Adrenal gland (tissue), 12 donors: ENCODE measurements around the gene ESRRB. TPM values are rescaled to one million over a fixed set of nuclear protein-coding genes. Genes with fewer than 3 reads are reported as not detected.

Source experiments
- DNase-seq, 7 donors: peaks; one replicate each; pipeline ENCODE4 v3.0.0-alpha.2; 2019 to 2020
- H3K27ac ChIP-seq, 5 donors: fragments of 200-600 bp; sonication (generic) in 4 of 5; 1 replicate in 3 of 5; 2 replicates in 2 of 5; pipeline versions ENCODE4 v1.5.1 to v1.8.0; 2016 to 2020; ENCODE audit warnings: mild to moderate bottlenecking in 1 of 5
- H3K27me3 ChIP-seq: fragments of 200-600 bp; 2 replicates; pipeline ENCODE4 v1.8.0; 2021
- H3K36me3 ChIP-seq, 2 donors: fragments of 200-600 bp; replicated peaks in 1 of 2; 1 replicate in 1 of 2; 2 replicates in 1 of 2; pipeline versions ENCODE4 v1.5.1 to v1.8.0; 2018 to 2022
- H3K4me1 ChIP-seq, 2 donors: fragments of 200-600 bp; replicated peaks in 1 of 2; 1 replicate in 1 of 2; 2 replicates in 1 of 2; pipeline versions ENCODE4 v1.5.1 to v1.8.0; 2018 to 2021
- H3K4me3 ChIP-seq, 4 donors: fragments of 200-600 bp; sonication (generic) in 3 of 4; one replicate each; pipeline ENCODE4 v1.5.1; 2016 to 2018
- H3K9me3 ChIP-seq, 3 donors: fragments of 200-600 bp; sonication (generic) in 1 of 3; replicated peaks in 1 of 3; 1 replicate in 2 of 3; 2 replicates in 1 of 3; pipeline versions ENCODE4 v1.5.1 to v1.8.0; 2016 to 2021
- POLR2A ChIP-seq, 2 donors: fragments of 450-650 bp; IDR thresholded peaks; one replicate each; pipeline ENCODE4 v1.6.1; 2017; ENCODE audit warnings: antibody characterized with exemption in 2 of 2, mild to moderate bottlenecking in 2 of 2, moderate library complexity in 1 of 2
- WGBS, 4 donors: extraction: QIAGEN DNeasy Blood & Tissue Kit in 2 of 4; methylation state at CpG; one replicate each; pipeline versions ENCODE4 v1.1.5 to v1.1.7; 2013 to 2017; 5-methylcytosine and 5-hydroxymethylcytosine counted together
- intact Hi-C, 2 donors: fragments of 100-400 bp; cut with DNase I; formaldehyde crosslinking; loops; one replicate each; pipeline versions ENCODE4 v1.14.1 to v1.15.0; 2022 to 2023
- polyA plus RNA-seq, 3 donors: library from polyadenylated mRNA; stranded (reverse); fragments of 200-250 nt in 2 of 3; fragments of 350-450 nt in 1 of 3; fragmentation: Illumina TruSeq in 1 of 3; extraction: RNeasy Lipid Tissue Mini Kit (QIAGEN cat#74804) in 1 of 3; gene quantifications; one replicate each; pipeline ENCODE4 v1.2.3, GENCODE V29; 2013 to 2014
- total RNA-seq, 9 donors: library from RNA; depleted of rRNA in 4 of 9; stranded (reverse); fragments of >200 nt in 4 of 9; fragments of 120-200 nt in 1 of 9; fragmentation: NEBNext Ultra II Directional in 1 of 9; extraction: Animal tissue kit (Norgen Biotek cat#: 25700) in 1 of 9; gene quantifications; one replicate each; pipeline versions ENCODE4 v1.1.0 to v1.2.4, GENCODE V29; 2013 to 2023
- TF ChIP-seq, protein P1 (sequence below), 6 experiments: fragments of 450-650 bp in 4 of 6; fragments of 200-600 bp in 2 of 6; sonication (generic) in 1 of 6; IDR thresholded peaks; 1 replicate in 5 of 6; 2 replicates in 1 of 6; pipeline versions ENCODE4 v1.5.1 to v1.8.0; 2016 to 2021; ENCODE audit warnings: antibody characterized with exemption in 6 of 6, mild to moderate bottlenecking in 2 of 6, moderate library complexity in 1 of 6
- donor health status: healthy with polysubstance abuse.
- donor health status: Bipolar disorder and iron deficiency.
- donor health status: DM: yes; HTN: yes; CAD: no.
- donor health status: DM: no; HTN: no; CAD: no.
- donor health status: DM: no; HTN: no; CAD: no.
- donor health status: DM: yes; HTN: yes; CAD: no.

ESRRB gene
- total and polyA plus RNA-seq, 12 donors, result 0.06 to 0.55 (median 0.23) TPM; not detected in 5

DNA sequence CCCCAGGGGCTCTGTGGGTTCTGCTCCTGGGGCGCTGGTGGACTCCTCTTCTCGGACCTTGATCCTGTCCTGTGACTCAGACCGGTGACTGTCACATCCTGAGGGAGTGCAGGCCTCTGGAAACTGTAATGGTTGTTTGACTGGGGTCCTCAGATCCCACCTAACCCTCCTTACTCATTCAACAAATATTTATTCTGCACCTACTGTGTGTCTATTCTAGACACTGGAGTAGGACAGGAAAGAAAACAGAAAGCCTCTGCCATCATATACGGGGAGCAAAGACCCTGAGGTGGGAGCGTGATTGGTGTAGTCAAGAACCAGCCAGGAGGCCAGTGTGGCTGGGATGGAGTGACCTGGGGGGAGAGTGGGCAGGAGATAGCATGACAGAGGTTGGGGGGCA is 47.6 kb downstream of the ESRRB start:
- peaks cover 6% of the 10 kb centered on the region for H3K27me3 ChIP-seq
- no peak overlapping the region for H3K27ac ChIP-seq
- no peaks in the 10 kb centered on the region for H3K36me3 ChIP-seq
- WGBS, 4 donors, result 76 to 95% (median 89%) methylated on average over 2 to 5 of the region's 5 CpGs
- no peaks in the 10 kb centered on the region for H3K4me1 ChIP-seq
- intact Hi-C loops, result no loop called here
- DNase-seq, result no peak
- TF ChIP-seq, protein P1, sequence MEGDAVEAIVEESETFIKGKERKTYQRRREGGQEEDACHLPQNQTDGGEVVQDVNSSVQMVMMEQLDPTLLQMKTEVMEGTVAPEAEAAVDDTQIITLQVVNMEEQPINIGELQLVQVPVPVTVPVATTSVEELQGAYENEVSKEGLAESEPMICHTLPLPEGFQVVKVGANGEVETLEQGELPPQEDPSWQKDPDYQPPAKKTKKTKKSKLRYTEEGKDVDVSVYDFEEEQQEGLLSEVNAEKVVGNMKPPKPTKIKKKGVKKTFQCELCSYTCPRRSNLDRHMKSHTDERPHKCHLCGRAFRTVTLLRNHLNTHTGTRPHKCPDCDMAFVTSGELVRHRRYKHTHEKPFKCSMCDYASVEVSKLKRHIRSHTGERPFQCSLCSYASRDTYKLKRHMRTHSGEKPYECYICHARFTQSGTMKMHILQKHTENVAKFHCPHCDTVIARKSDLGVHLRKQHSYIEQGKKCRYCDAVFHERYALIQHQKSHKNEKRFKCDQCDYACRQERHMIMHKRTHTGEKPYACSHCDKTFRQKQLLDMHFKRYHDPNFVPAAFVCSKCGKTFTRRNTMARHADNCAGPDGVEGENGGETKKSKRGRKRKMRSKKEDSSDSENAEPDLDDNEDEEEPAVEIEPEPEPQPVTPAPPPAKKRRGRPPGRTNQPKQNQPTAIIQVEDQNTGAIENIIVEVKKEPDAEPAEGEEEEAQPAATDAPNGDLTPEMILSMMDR (IDR thresholded peaks at IDR 0.05), result no peak
- TF ChIP-seq POLR2A (IDR thresholded peaks at IDR 0.05), result no peak
- H3K4me3 ChIP-seq, result no peak overlapping the region
- no peaks in the 10 kb centered on the region for H3K9me3 ChIP-seq

DNA sequence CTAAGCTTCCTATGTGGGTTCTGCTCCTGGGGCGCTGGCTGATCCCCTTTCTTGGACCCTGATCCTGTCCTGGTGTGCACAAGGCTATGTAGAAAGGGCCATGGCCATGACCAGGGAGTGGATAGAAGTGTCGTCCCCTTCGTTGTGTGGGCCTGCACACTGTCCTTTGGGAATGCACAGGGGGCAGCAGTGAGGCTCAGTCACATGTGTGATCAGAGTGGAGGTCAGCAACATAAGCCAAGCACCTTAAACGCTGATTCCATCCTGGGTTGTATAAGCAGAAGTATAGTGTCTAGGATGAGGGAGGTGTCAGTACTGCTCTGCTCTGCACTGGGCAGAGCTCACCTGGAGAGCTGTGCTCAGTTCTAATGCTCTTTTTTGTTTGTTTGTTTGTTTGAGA is 48.4 kb downstream of the ESRRB start:
- DNase-seq, result no peak
- Histone ChIP-seq H3K9me3 (no peaks in the 10 kb centered on the region), H3K27ac (no peak overlapping the region), H3K27me3 (peaks cover 6% of the 10 kb centered on the region), H3K4me1 (no peaks in the 10 kb centered on the region), H3K4me3 (no peak overlapping the region), H3K36me3 (no peaks in the 10 kb centered on the region)
- TF ChIP-seq, protein P1 (IDR thresholded peaks at IDR 0.05), result no peak
- no peak for TF ChIP-seq POLR2A (IDR thresholded peaks at IDR 0.05)
- intact Hi-C loops, result no loop called here
- WGBS, 4 donors, result 81 to 100% (median 88%) methylated on average over 2 to 4 of the region's 4 CpGs

- Histone ChIP-seq H3K9me3 (no peaks in the 10 kb centered on the region), H3K36me3 (no peaks in the 10 kb centered on the region), H3K4me3 (no peak overlapping the region), H3K4me1 (no peaks in the 10 kb centered on the region), H3K27me3 (peaks cover 6% of the 10 kb centered on the region), H3K27ac (no peak overlapping the region)
- WGBS, 4 donors, result 86 to 94% (median 90%) methylated on average over 1 of the region's 1 CpG
- no peak for TF ChIP-seq POLR2A (IDR thresholded peaks at IDR 0.05)
- intact Hi-C loops, result no loop called here
- DNase-seq, result no peak
Observed at GRCh38 chr14:76426161-76426696, 50.3 kb downstream of the ESRRB start.

GRCh38 chr14:76428611-76429010 is 52.7 kb downstream of the ESRRB start:
- WGBS, 4 donors, result 80 to 86% (median 84%) methylated on average over 7 of the region's 7 CpGs
- Histone ChIP-seq H3K9me3 (no peaks in the 10 kb centered on the region), H3K36me3 (no peaks in the 10 kb centered on the region), H3K27ac (no peak overlapping the region), H3K4me3 (no peak overlapping the region), H3K27me3 (peaks cover 6% of the 10 kb centered on the region), H3K4me1 (no peaks in the 10 kb centered on the region)
- DNase-seq, result no peak
- no peak for TF ChIP-seq POLR2A (IDR thresholded peaks at IDR 0.05)
- intact Hi-C loops, result no loop called here

GRCh38 chr14:76430017-76430416 is 54.1 kb downstream of the ESRRB start:
- no peak overlapping the region for H3K27ac ChIP-seq
- no peaks in the 10 kb centered on the region for H3K27me3 ChIP-seq
- TF ChIP-seq, protein P1 (IDR thresholded peaks at IDR 0.05), result no peak
- TF ChIP-seq POLR2A (IDR thresholded peaks at IDR 0.05), result no peak
- H3K4me3 ChIP-seq, result no peak overlapping the region
- intact Hi-C loops, result no loop called here
- DNase-seq, result no peak
- 70 to 96% (median 84%) methylated on average over 1 of the region's 1 CpG for WGBS, 4 donors
- no peaks in the 10 kb centered on the region for H3K9me3 ChIP-seq
- H3K36me3 ChIP-seq, result no peaks in the 10 kb centered on the region
- no peaks in the 10 kb centered on the region for H3K4me1 ChIP-seq
